ENCODE results near the gene MYO3B. TPM values are rescaled to one million over a fixed set of nuclear protein-coding genes. Genes with fewer than 3 reads are reported as not detected.

The MYO3B gene
- total RNA-seq, 1 experiment from 2014 or later: not detected

DNA sequence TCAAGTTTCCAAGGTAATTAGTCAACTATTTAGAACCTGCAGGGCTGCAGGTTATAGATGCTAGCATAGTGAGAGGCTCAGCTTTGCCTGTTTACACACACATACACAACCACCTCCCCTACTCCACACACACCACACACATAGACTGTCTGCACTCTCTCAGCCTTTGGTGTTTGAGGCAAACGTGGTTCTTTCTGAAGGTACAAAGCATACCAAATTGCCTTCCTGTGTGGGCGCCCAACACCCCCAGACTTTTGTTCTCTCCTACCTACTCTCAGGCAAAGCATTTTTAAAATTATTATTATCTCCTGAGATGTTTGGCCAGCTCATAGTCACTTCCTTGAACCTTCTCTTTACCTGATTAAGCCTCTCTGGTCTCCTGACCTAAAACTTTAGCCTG is 44.9 kb downstream of the MYO3B start:
- H3K27me3 ChIP-seq (replicated peaks): no peaks in the 10 kb centered on the region
- H3K9me3 ChIP-seq (replicated peaks): no peaks in the 10 kb centered on the region
- H3K4me3 ChIP-seq: no peak overlapping the region
- H3K36me3 ChIP-seq: no peaks in the 10 kb centered on the region
- H3K27ac ChIP-seq: no peak overlapping the region
- DNase-seq (ENCODE audit: low read depth in 1 of 2, low spot score in 2 of 2): no peak
- 0 out of 2 replicates have a peak, but pooled peaks cover 3% of the 10 kb centered on the region for H3K4me1 ChIP-seq (replicated peaks)

DNA sequence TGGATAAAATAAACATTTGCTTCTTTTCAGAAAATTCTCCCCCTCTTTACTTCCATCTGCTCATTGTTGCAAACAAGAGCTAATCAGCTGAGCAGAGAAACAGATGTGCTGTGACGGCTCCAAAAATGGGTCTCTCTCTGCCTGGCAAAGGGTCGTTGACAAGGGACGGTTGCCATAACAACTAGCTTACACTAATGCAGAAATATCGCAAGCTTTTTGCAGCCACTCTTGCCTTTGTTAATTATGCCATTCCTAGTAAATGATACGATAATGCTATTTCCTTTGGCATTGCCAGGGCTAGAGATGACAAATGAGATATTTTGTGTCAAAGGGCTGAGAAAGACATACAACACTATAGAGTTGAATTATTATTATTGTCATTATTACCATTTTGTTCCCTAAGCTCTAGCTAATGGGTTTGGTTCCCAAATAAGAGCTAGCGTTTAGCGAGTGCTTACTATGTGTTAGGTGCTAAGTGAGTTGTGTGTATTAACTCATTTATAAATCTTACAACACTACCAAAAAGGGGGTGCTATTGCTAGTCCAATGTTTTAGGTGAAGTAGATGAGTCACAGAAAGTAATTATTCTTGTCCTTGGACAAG is 46.8 kb downstream of the MYO3B start:
- DNase-seq (ENCODE audit: low read depth in 1 of 2, low spot score in 2 of 2): no peak
- 0 out of 2 replicates have a peak, but pooled peaks cover 3% of the 10 kb centered on the region for H3K4me1 ChIP-seq (replicated peaks)
- H3K9me3 ChIP-seq (replicated peaks): no peaks in the 10 kb centered on the region
- H3K4me3 ChIP-seq: no peak overlapping the region
- H3K27ac ChIP-seq: no peak overlapping the region
- H3K36me3 ChIP-seq: no peaks in the 10 kb centered on the region
- peaks cover 3% of the 10 kb centered on the region; the same call in 1 of the 2 replicates for H3K27me3 ChIP-seq (replicated peaks)

- H3K27me3 ChIP-seq (replicated peaks): peaks cover 3% of the 10 kb centered on the region; the same call in 1 of the 2 replicates
- H3K36me3 ChIP-seq: no peaks in the 10 kb centered on the region
- H3K27ac ChIP-seq: no peak overlapping the region
- no peak overlapping the region for H3K4me3 ChIP-seq
- 0 out of 2 replicates have a peak, but pooled peaks cover 3% of the 10 kb centered on the region for H3K4me1 ChIP-seq (replicated peaks)
- H3K9me3 ChIP-seq (replicated peaks): no peaks in the 10 kb centered on the region
- DNase-seq (ENCODE audit: low read depth in 1 of 2, low spot score in 2 of 2): no peak
Observed at GRCh38 chr2:170226216-170226615, 48.3 kb downstream of the MYO3B start.

DNA sequence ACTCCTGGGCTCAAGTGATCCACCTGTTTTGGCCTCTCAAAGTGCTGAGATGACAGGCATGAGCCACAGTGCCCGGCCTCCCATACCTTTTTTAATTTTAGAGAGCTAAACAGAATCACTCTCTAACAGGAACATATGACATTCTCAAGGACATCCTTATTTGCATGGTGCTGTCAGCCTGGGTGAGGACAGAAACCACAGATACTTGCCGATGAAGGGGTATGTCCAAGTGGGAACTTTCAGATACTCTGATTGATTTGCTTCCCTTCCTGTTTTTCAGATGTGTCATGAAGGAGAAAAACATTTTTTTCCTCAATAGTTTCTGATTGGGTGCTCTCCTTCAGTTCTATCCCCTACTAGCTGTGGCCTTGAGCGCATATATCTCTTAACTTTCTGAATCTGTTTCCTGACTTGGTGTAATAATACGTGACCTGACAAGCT is 49.6 kb downstream of the MYO3B start:
- no peaks in the 10 kb centered on the region for H3K4me1 ChIP-seq (replicated peaks)
- no peak overlapping the region for H3K27ac ChIP-seq
- no peak for DNase-seq (ENCODE audit: low read depth in 1 of 2, low spot score in 2 of 2)
- H3K4me3 ChIP-seq: no peak overlapping the region
- H3K36me3 ChIP-seq: no peaks in the 10 kb centered on the region
- no peaks in the 10 kb centered on the region for H3K9me3 ChIP-seq (replicated peaks)
- H3K27me3 ChIP-seq (replicated peaks): peaks cover 3% of the 10 kb centered on the region; the same call in 1 of the 2 replicates

GRCh38 chr2:170227951-170228350 is 50.0 kb downstream of the MYO3B start:
- H3K9me3 ChIP-seq (replicated peaks): no peaks in the 10 kb centered on the region
- no peaks in the 10 kb centered on the region for H3K36me3 ChIP-seq
- no peak for DNase-seq (ENCODE audit: low read depth in 1 of 2, low spot score in 2 of 2)
- no peak overlapping the region for H3K4me3 ChIP-seq
- H3K27ac ChIP-seq: no peak overlapping the region
- H3K4me1 ChIP-seq (replicated peaks): no peaks in the 10 kb centered on the region
- H3K27me3 ChIP-seq (replicated peaks): peaks cover 3% of the 10 kb centered on the region; the same call in 1 of the 2 replicates

GRCh38 chr2:170228429-170228828 is 50.5 kb downstream of the MYO3B start:
- peaks cover 3% of the 10 kb centered on the region; the same call in 1 of the 2 replicates for H3K27me3 ChIP-seq (replicated peaks)
- no peak for DNase-seq (ENCODE audit: low read depth in 1 of 2, low spot score in 2 of 2)

GRCh38 chr2:170229125-170229524 is 51.2 kb downstream of the MYO3B start:
- no peak for DNase-seq (ENCODE audit: low read depth in 1 of 2, low spot score in 2 of 2)
- Histone ChIP-seq H3K27ac (no peak overlapping the region), H3K9me3 (replicated peaks) (no peaks in the 10 kb centered on the region), H3K27me3 (replicated peaks) (peaks cover 3% of the 10 kb centered on the region; the same call in 1 of the 2 replicates), H3K4me3 (no peak overlapping the region), H3K4me1 (replicated peaks) (no peaks in the 10 kb centered on the region), H3K36me3 (no peaks in the 10 kb centered on the region)

More at GRCh38 chr2:170228429-170228828, 50.5 kb downstream of the MYO3B start:
- Histone ChIP-seq H3K27ac (no peak overlapping the region), H3K36me3 (no peaks in the 10 kb centered on the region), H3K4me3 (no peak overlapping the region), H3K4me1 (replicated peaks) (no peaks in the 10 kb centered on the region), H3K9me3 (replicated peaks) (no peaks in the 10 kb centered on the region)

GRCh38 chr2:170229744-170230143 is 51.8 kb downstream of the MYO3B start:
- Histone ChIP-seq H3K27me3 (replicated peaks) (peaks cover 3% of the 10 kb centered on the region; the same call in 1 of the 2 replicates), H3K4me1 (replicated peaks) (no peaks in the 10 kb centered on the region), H3K4me3 (no peak overlapping the region), H3K36me3 (no peaks in the 10 kb centered on the region), H3K9me3 (replicated peaks) (no peaks in the 10 kb centered on the region), H3K27ac (no peak overlapping the region)
- no peak for DNase-seq (ENCODE audit: low read depth in 1 of 2, low spot score in 2 of 2)

- peak in 1 of 2 experiments; percentile 22 for DNase-seq (ENCODE audit: low read depth in 1 of 2, low spot score in 2 of 2)
- Histone ChIP-seq H3K9me3 (replicated peaks) (no peaks in the 10 kb centered on the region), H3K4me3 (no peak overlapping the region), H3K27me3 (replicated peaks) (0 out of 2 replicates have a peak, but pooled peaks cover 6% of the 10 kb centered on the region), H3K4me1 (replicated peaks) (no peaks in the 10 kb centered on the region), H3K36me3 (no peaks in the 10 kb centered on the region), H3K27ac (no peak overlapping the region)
Observed at GRCh38 chr2:170235860-170236679, 58.1 kb downstream of the MYO3B start.

GRCh38 chr2:170236680-170237047 is 58.7 kb downstream of the MYO3B start:
- no peaks in the 10 kb centered on the region for H3K9me3 ChIP-seq (replicated peaks)
- H3K4me1 ChIP-seq (replicated peaks): no peaks in the 10 kb centered on the region
- DNase-seq (ENCODE audit: low read depth in 1 of 2, low spot score in 2 of 2): no peak
- H3K36me3 ChIP-seq: no peaks in the 10 kb centered on the region
- no peak overlapping the region for H3K27ac ChIP-seq
- no peak overlapping the region for H3K4me3 ChIP-seq
- 0 out of 2 replicates have a peak, but pooled peaks cover 6% of the 10 kb centered on the region for H3K27me3 ChIP-seq (replicated peaks)

DNA sequence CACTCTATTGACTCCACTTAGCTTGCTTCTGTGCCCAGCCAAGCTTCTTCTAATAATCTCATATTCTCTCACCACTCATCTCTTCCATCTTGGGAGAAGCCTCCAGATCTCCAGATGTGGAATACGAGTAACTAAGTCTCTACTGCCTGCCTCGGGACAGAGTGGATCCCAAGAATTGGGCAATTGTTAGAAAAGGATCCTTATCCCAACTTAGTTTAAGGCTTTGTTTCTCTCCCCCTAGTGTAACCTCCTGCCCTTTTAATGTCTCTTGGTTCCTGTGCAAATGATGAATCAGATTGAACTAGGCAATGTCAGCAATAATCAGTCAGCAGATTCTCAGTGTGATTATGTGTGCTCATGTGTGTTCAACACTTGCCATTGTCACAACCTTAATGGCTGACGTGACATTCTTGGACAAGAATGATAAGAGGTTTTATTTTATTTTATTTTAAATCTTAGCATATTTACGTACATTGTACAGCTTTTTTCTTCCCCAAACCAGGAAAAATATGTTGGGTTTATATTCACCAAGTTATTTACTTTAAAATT is 59.7 kb downstream of the MYO3B start:
- Histone ChIP-seq H3K27me3 (replicated peaks) (0 out of 2 replicates have a peak, but pooled peaks cover 6% of the 10 kb centered on the region), H3K9me3 (replicated peaks) (no peaks in the 10 kb centered on the region)
- no peak for DNase-seq (ENCODE audit: low read depth in 1 of 2, low spot score in 2 of 2)

GRCh38 chr2:170238776-170239175 is 60.8 kb downstream of the MYO3B start:
- DNase-seq (ENCODE audit: low read depth in 1 of 2, low spot score in 2 of 2): no peak
- no peaks in the 10 kb centered on the region for H3K36me3 ChIP-seq
- no peak overlapping the region for H3K4me3 ChIP-seq
- H3K27me3 ChIP-seq (replicated peaks): 0 out of 2 replicates have a peak, but pooled peaks cover 6% of the 10 kb centered on the region
- no peaks in the 10 kb centered on the region for H3K4me1 ChIP-seq (replicated peaks)
- no peaks in the 10 kb centered on the region for H3K9me3 ChIP-seq (replicated peaks)
- H3K27ac ChIP-seq: no peak overlapping the region

More for the DNA sequence above, 59.7 kb downstream of the MYO3B start:
- Histone ChIP-seq H3K4me1 (replicated peaks) (no peaks in the 10 kb centered on the region), H3K36me3 (no peaks in the 10 kb centered on the region), H3K27ac (no peak overlapping the region), H3K4me3 (no peak overlapping the region)

- no peaks in the 10 kb centered on the region for H3K4me1 ChIP-seq (replicated peaks)
- no peak for DNase-seq (ENCODE audit: low read depth in 1 of 2, low spot score in 2 of 2)
- no peaks in the 10 kb centered on the region for H3K36me3 ChIP-seq
- 0 out of 2 replicates have a peak, but pooled peaks cover 6% of the 10 kb centered on the region for H3K27me3 ChIP-seq (replicated peaks)
- H3K4me3 ChIP-seq: no peak overlapping the region
- no peaks in the 10 kb centered on the region for H3K9me3 ChIP-seq (replicated peaks)
- no peak overlapping the region for H3K27ac ChIP-seq
Observed at GRCh38 chr2:170240629-170241028, 62.7 kb downstream of the MYO3B start.

DNA sequence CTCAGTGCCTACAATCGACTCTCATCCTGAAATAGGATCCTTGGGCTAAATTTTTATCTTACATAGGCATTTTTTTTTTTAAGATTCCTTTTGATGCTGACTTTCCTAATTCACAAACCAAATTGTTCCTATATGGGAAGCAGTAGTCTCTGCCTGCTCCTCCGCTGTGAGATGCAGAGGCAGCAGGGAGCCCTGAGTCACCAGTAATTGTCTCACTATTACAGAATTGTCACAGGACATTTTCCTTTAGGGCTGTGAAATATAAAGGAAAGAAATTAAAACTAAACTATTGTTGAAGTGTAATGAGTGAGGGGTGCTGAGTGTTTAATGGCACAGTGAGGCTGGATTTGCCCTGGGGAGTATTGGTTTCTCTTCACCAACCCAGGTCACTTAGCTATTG is 63.8 kb downstream of the MYO3B start:
- H3K27ac ChIP-seq: no peak overlapping the region
- H3K27me3 ChIP-seq (replicated peaks): 0 out of 2 replicates have a peak, but pooled peaks cover 6% of the 10 kb centered on the region
- no peaks in the 10 kb centered on the region for H3K4me1 ChIP-seq (replicated peaks)
- no peaks in the 10 kb centered on the region for H3K9me3 ChIP-seq (replicated peaks)
- no peaks in the 10 kb centered on the region for H3K36me3 ChIP-seq
- DNase-seq (ENCODE audit: low read depth in 1 of 2, low spot score in 2 of 2): no peak
- H3K4me3 ChIP-seq: no peak overlapping the region

Data from SJSA1 (cell line).